Trophoblast cell (in vitro differentiated cells and primary cell): ENCODE measurements around the gene ACACA.

Source experiments
- DNase-seq, 2 donors: peaks; one replicate each; pipeline ENCODE4 v3.0.0-alpha.2; 2016
- H2AFZ ChIP-seq: 2 replicates; pipeline ENCODE4 v1.6.1; 2013; ENCODE audit warnings: low read length, moderate library complexity, mild to moderate bottlenecking; ENCODE audit not compliant: insufficient read depth, poor library complexity
- H2AK5ac ChIP-seq: 2 replicates; pipeline ENCODE4 v1.6.1; 2013; ENCODE audit warnings: mild to moderate bottlenecking, low read length
- H2BK120ac ChIP-seq: 2 replicates; pipeline ENCODE4 v1.6.1; 2013; ENCODE audit warnings: low read length, mild to moderate bottlenecking, moderate library complexity; ENCODE audit not compliant: insufficient read depth, poor library complexity
- H2BK12ac ChIP-seq: 2 replicates; pipeline ENCODE4 v1.6.1; 2013; ENCODE audit warnings: mild to moderate bottlenecking, low read length, moderate library complexity
- H2BK5ac ChIP-seq: 2 replicates; pipeline ENCODE4 v1.6.1; 2013; ENCODE audit warnings: low read length, low read depth, moderate library complexity, mild to moderate bottlenecking; ENCODE audit not compliant: poor library complexity
- H3K14ac ChIP-seq: 2 replicates; pipeline ENCODE4 v1.6.1; 2013; ENCODE audit warnings: mild to moderate bottlenecking, low read length
- H3K18ac ChIP-seq: 2 replicates; pipeline ENCODE4 v1.6.1; 2013; ENCODE audit warnings: mild to moderate bottlenecking, low read length
- H3K23ac ChIP-seq: 2 replicates; pipeline ENCODE4 v1.6.1; 2013; ENCODE audit warnings: low read length
- H3K27ac ChIP-seq: 2 replicates; pipeline ENCODE4 v1.5.1; 2013; ENCODE audit warnings: low read depth, mild to moderate bottlenecking, inconsistent platforms, low read length, moderate library complexity
- H3K27me3 ChIP-seq: 2 replicates; pipeline ENCODE4 v1.6.1; 2013; ENCODE audit warnings: inconsistent platforms, mild to moderate bottlenecking, low read length, moderate library complexity; ENCODE audit not compliant: insufficient read depth
- H3K36me3 ChIP-seq, 2 experiments: 1 replicate in 1 of 2; 2 replicates in 1 of 2; pipeline ENCODE4 v1.6.1; 2013; ENCODE audit warnings: low read length in 2 of 2, mild to moderate bottlenecking in 2 of 2, moderate library complexity in 1 of 2; ENCODE audit not compliant: insufficient read depth in 2 of 2, control insufficient read depth in 1 of 2
- H3K4ac ChIP-seq: 2 replicates; pipeline ENCODE4 v1.6.1; 2013; ENCODE audit warnings: low read depth, mild to moderate bottlenecking, low read length, moderate library complexity
- H3K4me1 ChIP-seq, 2 experiments: 1 replicate in 1 of 2; 2 replicates in 1 of 2; pipeline ENCODE4 v1.6.1; 2013; ENCODE audit warnings: low read length in 2 of 2, mild to moderate bottlenecking in 2 of 2, moderate library complexity in 1 of 2; ENCODE audit not compliant: insufficient read depth in 2 of 2, control insufficient read depth in 1 of 2
- H3K4me2 ChIP-seq: 2 replicates; pipeline ENCODE4 v1.6.1; 2013; ENCODE audit warnings: inconsistent platforms, mild to moderate bottlenecking, low read length, moderate library complexity
- H3K4me3 ChIP-seq: 2 replicates; pipeline ENCODE4 v1.5.1; 2013; ENCODE audit warnings: mild to moderate bottlenecking, low read depth, low read length, inconsistent platforms
- H3K79me1 ChIP-seq: one replicate; pipeline ENCODE4 v1.6.1; 2013; ENCODE audit warnings: low read length
- H3K79me2 ChIP-seq: 2 replicates; pipeline ENCODE4 v1.6.1; 2013; ENCODE audit warnings: low read length, mild to moderate bottlenecking; ENCODE audit not compliant: control insufficient read depth, insufficient read depth, poor library complexity
- H3K9ac ChIP-seq: 2 replicates; pipeline ENCODE4 v1.6.1; 2013; ENCODE audit warnings: mild to moderate bottlenecking, low read length
- H3K9me3 ChIP-seq: 2 replicates; pipeline ENCODE4 v1.6.1; 2013; ENCODE audit warnings: low read depth, mild to moderate bottlenecking, control low read depth, inconsistent platforms, low read length; ENCODE audit not compliant: insufficient read depth
- H4K12ac ChIP-seq: 2 replicates; pipeline ENCODE4 v1.6.1; 2013; ENCODE audit warnings: low read depth, mild to moderate bottlenecking, low read length, moderate library complexity
- H4K8ac ChIP-seq: 2 replicates; pipeline ENCODE4 v1.6.1; 2013; ENCODE audit warnings: low read depth, mild to moderate bottlenecking, low read length, moderate library complexity
- H4K91ac ChIP-seq: one replicate; pipeline ENCODE4 v1.6.1; 2013; ENCODE audit warnings: low read depth, mild to moderate bottlenecking, low read length, moderate library complexity
- WGBS: extraction: QIAGEN DNeasy Blood & Tissue Kit; methylation state at CpG from one replicate; pipeline ENCODE4 v1.1.7; 2013; ENCODE audit warnings: missing lambda C conversion rate; ENCODE audit not compliant: insufficient read length, insufficient coverage; ENCODE audit errors: extremely low coverage; 5-methylcytosine and 5-hydroxymethylcytosine counted together

The ACACA gene

DNA sequence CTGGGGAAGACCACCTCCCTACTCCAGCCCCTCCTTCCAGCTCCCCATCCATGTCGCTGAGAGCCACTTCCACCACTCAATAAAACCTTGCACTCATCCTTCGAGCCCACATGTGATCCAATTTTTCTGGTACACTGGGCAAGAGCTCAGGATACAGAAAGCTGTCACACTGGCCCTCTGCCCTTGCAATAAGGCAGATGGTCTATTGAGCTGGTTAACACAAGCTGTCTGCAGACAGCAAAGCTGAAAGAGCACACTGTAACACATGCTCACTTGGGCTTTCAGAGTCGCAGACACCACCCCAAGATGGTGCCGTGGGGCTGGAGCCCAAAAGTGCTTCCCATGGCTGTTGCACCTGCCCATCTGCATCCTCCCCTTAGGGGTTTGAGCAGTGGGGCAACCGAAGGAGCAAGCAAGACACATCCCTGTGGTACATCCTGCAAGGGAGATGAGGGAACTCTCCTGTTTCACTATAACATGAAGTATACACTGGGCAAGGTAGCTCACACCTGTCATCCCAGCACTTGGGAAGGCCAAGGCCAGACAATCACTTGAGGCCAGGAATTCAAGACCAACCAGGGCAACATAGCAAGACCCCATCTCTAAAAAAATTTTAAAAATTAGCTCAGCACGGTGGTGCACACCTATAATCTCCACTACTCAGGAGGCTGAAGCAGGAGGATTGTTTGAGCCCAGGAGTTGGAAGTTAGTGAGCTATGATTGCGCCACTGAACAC lies 83.6 kb downstream of the ACACA start:
- Histone ChIP-seq H2AFZ (no peak overlapping the region), H2AK5ac (no peak overlapping the region), H3K4ac (no peak overlapping the region), H3K27ac (no peak overlapping the region), H3K79me2 (no peaks in the 10 kb centered on the region), H3K18ac (no peak overlapping the region), H2BK5ac (no peak overlapping the region), H3K9me3 (no peaks in the 10 kb centered on the region), H4K12ac (no peak overlapping the region), H3K36me3 (peaks cover 8 to 22% of the 10 kb centered on the region in 2 experiments), H3K27me3 (no peaks in the 10 kb centered on the region), H3K9ac (no peak overlapping the region), H4K91ac (no peak overlapping the region), H3K23ac (no peak overlapping the region), H3K4me1 (no peaks in the 10 kb centered on the region), H3K14ac (no peak overlapping the region), H4K8ac (no peak overlapping the region), H3K4me2 (no peak overlapping the region), H2BK120ac (no peak overlapping the region), H2BK12ac (no peak overlapping the region), H3K4me3 (no peak overlapping the region), H3K79me1 (no peaks in the 10 kb centered on the region)
- WGBS, result no CpG with 5 or more reads among the region's 7 CpGs
- DNase-seq, result no peak

DNA sequence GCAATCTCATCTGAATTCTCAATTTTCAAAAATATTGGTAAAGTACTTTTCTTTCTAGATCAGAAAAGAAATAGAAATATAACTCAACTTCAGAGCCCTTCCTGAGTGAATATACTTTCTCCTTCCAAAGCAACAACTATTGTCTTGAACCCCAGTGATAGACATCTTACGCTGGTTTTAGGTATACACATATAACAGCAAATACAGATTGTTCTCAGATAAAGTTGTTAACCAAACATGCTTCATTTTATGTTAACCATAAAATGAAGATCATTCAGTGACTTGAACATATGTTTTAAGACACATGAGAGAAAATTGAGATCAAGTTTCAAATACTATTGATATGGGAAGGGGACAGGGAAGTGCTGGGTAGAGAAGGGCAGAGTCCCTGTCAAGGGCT lies 84.5 kb downstream of the ACACA start:
- Histone ChIP-seq H3K27me3 (no peaks in the 10 kb centered on the region), H3K18ac (no peak overlapping the region), H2AFZ (no peak overlapping the region), H3K36me3 (peaks cover 8 to 22% of the 10 kb centered on the region in 2 experiments), H3K4ac (no peak overlapping the region), H3K27ac (no peak overlapping the region), H3K4me2 (no peak overlapping the region), H2BK12ac (no peak overlapping the region), H3K79me2 (no peaks in the 10 kb centered on the region), H3K4me1 (no peaks in the 10 kb centered on the region), H4K8ac (no peak overlapping the region), H3K14ac (no peak overlapping the region), H2BK120ac (no peak overlapping the region), H2AK5ac (no peak overlapping the region), H3K9ac (no peak overlapping the region), H3K79me1 (no peaks in the 10 kb centered on the region), H3K9me3 (no peaks in the 10 kb centered on the region), H3K23ac (no peak overlapping the region), H4K91ac (no peak overlapping the region), H3K4me3 (no peak overlapping the region), H4K12ac (no peak overlapping the region), H2BK5ac (no peak overlapping the region)
- no peak for DNase-seq
- no CpG with 5 or more reads among the region's 1 CpG for WGBS

DNA sequence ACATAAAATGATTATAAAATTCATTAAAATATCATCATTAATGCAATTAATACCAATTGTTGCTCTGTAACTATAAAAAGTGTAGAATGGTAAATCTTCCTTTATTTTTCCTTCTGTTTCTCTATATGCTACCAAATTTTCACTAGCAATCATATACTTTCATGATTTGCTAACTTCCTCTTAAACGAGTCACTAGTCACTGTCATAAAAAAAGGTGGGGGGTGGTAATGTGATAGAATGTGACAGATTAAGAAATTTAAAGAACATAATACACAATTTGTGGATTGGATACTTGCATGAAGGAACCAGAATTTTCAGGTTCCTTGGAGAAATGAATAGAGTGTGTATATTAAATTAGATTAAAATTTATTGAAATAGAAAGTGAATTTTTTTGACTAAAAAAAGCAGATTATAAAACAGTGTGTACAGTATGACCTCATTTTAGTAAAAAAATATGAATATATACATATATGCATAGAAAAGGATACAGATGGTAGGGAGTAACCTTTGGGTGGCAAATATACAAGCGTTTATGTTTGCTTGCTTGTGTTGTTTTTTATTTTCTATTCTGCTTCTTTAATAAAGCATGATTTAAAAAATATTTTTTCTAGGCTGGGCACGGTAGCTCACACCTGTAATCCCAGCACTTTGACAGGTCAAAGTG lies 87.6 kb downstream of the ACACA start:
- no peak overlapping the region for H3K23ac ChIP-seq
- no peak overlapping the region for H2BK12ac ChIP-seq
- no peak overlapping the region for H2BK5ac ChIP-seq
- no peak overlapping the region for H3K27ac ChIP-seq
- H2AK5ac ChIP-seq, result no peak overlapping the region
- H3K4me1 ChIP-seq, result peaks cover 0 to 3% of the 10 kb centered on the region in 2 experiments
- no peak overlapping the region for H3K9ac ChIP-seq
- H3K4ac ChIP-seq, result no peak overlapping the region
- H3K14ac ChIP-seq, result no peak overlapping the region
- DNase-seq, result no peak
- H3K9me3 ChIP-seq, result no peaks in the 10 kb centered on the region
- H4K8ac ChIP-seq, result no peak overlapping the region
- no peak overlapping the region for H2BK120ac ChIP-seq
- no peaks in the 10 kb centered on the region for H3K27me3 ChIP-seq
- WGBS, result no CpG with 5 or more reads among the region's 3 CpGs
- H4K91ac ChIP-seq, result no peak overlapping the region
- no peaks in the 10 kb centered on the region for H3K79me2 ChIP-seq
- H3K79me1 ChIP-seq, result no peaks in the 10 kb centered on the region
- H3K4me3 ChIP-seq, result no peak overlapping the region
- H2AFZ ChIP-seq, result no peak overlapping the region
- no peak overlapping the region for H3K4me2 ChIP-seq
- no peak overlapping the region for H4K12ac ChIP-seq
- peaks cover 2 to 10% of the 10 kb centered on the region in 2 experiments for H3K36me3 ChIP-seq
- no peak overlapping the region for H3K18ac ChIP-seq

DNA sequence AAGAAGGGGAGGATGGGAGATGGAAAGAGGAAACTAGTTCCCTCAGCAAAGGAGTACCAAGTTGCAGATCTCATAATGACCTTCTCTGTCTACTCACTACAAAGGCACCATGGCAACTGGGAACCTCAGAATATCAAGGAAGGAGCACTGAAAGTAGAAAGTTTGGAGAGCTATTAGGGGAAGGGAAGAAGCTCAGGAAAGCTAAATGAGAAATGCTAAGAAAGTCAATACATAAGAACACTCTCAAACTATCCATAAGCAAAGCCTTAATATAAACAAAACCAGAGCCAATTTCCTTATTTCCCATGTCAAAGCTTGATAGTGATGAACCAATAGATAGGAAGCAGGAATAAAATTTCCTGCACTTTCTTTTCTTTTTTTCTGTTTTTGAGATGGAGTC lies 88.8 kb downstream of the ACACA start:
- no peak overlapping the region for H3K4me3 ChIP-seq
- H2BK12ac ChIP-seq, result no peak overlapping the region
- H3K27ac ChIP-seq, result no peak overlapping the region
- H3K79me1 ChIP-seq, result no peaks in the 10 kb centered on the region
- H3K9ac ChIP-seq, result no peak overlapping the region
- H2BK5ac ChIP-seq, result no peak overlapping the region
- H3K36me3 ChIP-seq, result peaks cover 0 to 10% of the 10 kb centered on the region in 2 experiments
- H2BK120ac ChIP-seq, result no peak overlapping the region
- H4K8ac ChIP-seq, result no peak overlapping the region
- H4K91ac ChIP-seq, result no peak overlapping the region
- H3K4me2 ChIP-seq, result no peak overlapping the region
- no peaks in the 10 kb centered on the region for H3K9me3 ChIP-seq
- no peak overlapping the region for H3K4ac ChIP-seq
- peaks cover 0 to 3% of the 10 kb centered on the region in 2 experiments for H3K4me1 ChIP-seq
- no peak overlapping the region for H2AK5ac ChIP-seq
- H3K79me2 ChIP-seq, result no peaks in the 10 kb centered on the region
- H3K27me3 ChIP-seq, result no peaks in the 10 kb centered on the region
- no peak overlapping the region for H3K23ac ChIP-seq
- no peak for DNase-seq
- H3K18ac ChIP-seq, result no peak overlapping the region
- H2AFZ ChIP-seq, result no peak overlapping the region
- H3K14ac ChIP-seq, result no peak overlapping the region
- no peak overlapping the region for H4K12ac ChIP-seq
